ENCODE results near the gene DDX20.

DDX20 gene

GRCh38 chr1:111812306-111812705 is 56.6 kb downstream of the DDX20 start:
- no peaks in the 10 kb centered on the region for H3K4me1 ChIP-seq (ENCODE audit: insufficient read depth, insufficient read length)
- H3K27me3 ChIP-seq (ENCODE audit: insufficient read depth, insufficient read length), result no peaks in the 10 kb centered on the region
- no peak overlapping the region for H3K4me3 ChIP-seq (ENCODE audit: insufficient read length, low read depth)
- no peaks in the 10 kb centered on the region for H3K36me3 ChIP-seq (ENCODE audit: insufficient read depth, insufficient read length, low read length)
- TF ChIP-seq SUZ12 (IDR thresholded peaks at IDR 0.05; ENCODE audit: extremely low read depth, insufficient read depth, insufficient read length) (no peak), ZNF274 (IDR thresholded peaks at IDR 0.05; ENCODE audit: low read depth, low read length) (no peak), YY1 (IDR thresholded peaks at IDR 0.05; ENCODE audit: insufficient read depth, insufficient read length) (no peak)
- DNase-seq (ENCODE audit: low read depth, low spot score), result no peak
- no peaks in the 10 kb centered on the region for H3K9me3 ChIP-seq (ENCODE audit: insufficient read depth, low read length)
- no peak overlapping the region for H3K9ac ChIP-seq (ENCODE audit: insufficient read length, low read depth)

DNA sequence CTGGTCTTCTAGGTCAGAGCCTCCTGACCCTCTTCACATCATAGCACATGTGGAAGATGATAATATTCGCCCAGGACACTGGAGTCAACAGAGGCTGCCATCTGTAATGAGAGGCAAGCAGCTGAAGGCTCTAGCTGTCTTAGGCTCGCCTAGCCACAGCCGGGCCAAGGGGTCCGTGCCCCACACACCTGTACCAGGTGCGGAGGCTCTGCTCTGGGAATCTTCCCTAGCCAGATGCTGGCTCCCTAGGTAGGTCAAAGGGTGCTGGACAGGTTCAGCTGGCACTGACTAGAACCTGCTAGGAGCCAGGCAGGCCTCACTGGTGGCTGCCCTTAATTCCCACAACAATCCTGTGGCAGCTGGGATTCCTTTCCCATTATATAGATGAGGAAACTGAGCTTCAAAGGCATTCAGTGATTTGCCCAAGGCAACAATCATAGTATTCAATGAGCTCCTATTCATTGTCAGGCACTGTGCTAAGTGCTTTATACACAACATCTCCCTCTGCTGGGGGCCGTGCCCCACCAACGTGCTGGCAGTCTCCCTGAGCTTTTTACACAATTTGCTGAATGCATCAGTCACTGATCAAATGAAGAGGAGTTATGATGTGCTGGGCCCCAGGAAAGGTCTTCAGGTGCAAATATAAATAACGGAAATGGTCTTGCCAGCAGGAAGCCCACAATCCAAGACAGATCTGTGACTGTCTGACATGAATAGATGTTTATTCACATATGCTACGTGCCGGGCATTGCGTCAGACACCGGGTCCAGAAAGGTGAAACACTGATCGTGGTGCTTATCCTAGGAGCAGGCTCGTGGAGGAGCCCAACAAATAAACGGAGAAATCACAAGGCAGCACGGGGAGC is 58.0 kb downstream of the DDX20 start:
- Histone ChIP-seq H3K9ac (ENCODE audit: insufficient read length, low read depth) (no peak overlapping the region), H3K36me3 (ENCODE audit: insufficient read depth, insufficient read length, low read length) (no peaks in the 10 kb centered on the region), H3K4me3 (ENCODE audit: insufficient read length, low read depth) (no peak overlapping the region), H3K4me1 (ENCODE audit: insufficient read depth, insufficient read length) (no peaks in the 10 kb centered on the region), H3K9me3 (ENCODE audit: insufficient read depth, low read length) (no peaks in the 10 kb centered on the region), H3K27me3 (ENCODE audit: insufficient read depth, insufficient read length) (no peaks in the 10 kb centered on the region)
- DNase-seq (ENCODE audit: low read depth, low spot score), result no peak
- TF ChIP-seq ZNF274 (IDR thresholded peaks at IDR 0.05; ENCODE audit: low read depth, low read length), result no peak
- TF ChIP-seq YY1 (IDR thresholded peaks at IDR 0.05; ENCODE audit: insufficient read depth, insufficient read length), result no peak
- no peak for TF ChIP-seq SUZ12 (IDR thresholded peaks at IDR 0.05; ENCODE audit: extremely low read depth, insufficient read depth, insufficient read length)

- no peak for DNase-seq (ENCODE audit: low read depth, low spot score)
- no peaks in the 10 kb centered on the region for H3K36me3 ChIP-seq (ENCODE audit: insufficient read depth, insufficient read length, low read length)
- H3K27me3 ChIP-seq (ENCODE audit: insufficient read depth, insufficient read length), result no peaks in the 10 kb centered on the region
- no peak overlapping the region for H3K4me3 ChIP-seq (ENCODE audit: insufficient read length, low read depth)
- no peak overlapping the region for H3K9ac ChIP-seq (ENCODE audit: insufficient read length, low read depth)
- no peaks in the 10 kb centered on the region for H3K4me1 ChIP-seq (ENCODE audit: insufficient read depth, insufficient read length)
- H3K9me3 ChIP-seq (ENCODE audit: insufficient read depth, low read length), result no peaks in the 10 kb centered on the region
- TF ChIP-seq YY1 (IDR thresholded peaks at IDR 0.05; ENCODE audit: insufficient read depth, insufficient read length) (no peak), SUZ12 (IDR thresholded peaks at IDR 0.05; ENCODE audit: extremely low read depth, insufficient read depth, insufficient read length) (no peak), ZNF274 (IDR thresholded peaks at IDR 0.05; ENCODE audit: low read depth, low read length) (no peak)
These were observed 58.6 kb downstream of the DDX20 start for GRCh38 chr1:111814305-111814628.

- Histone ChIP-seq H3K4me1 (ENCODE audit: insufficient read depth, insufficient read length) (no peaks in the 10 kb centered on the region), H3K36me3 (ENCODE audit: insufficient read depth, insufficient read length, low read length) (no peaks in the 10 kb centered on the region), H3K27me3 (ENCODE audit: insufficient read depth, insufficient read length) (no peaks in the 10 kb centered on the region), H3K9ac (ENCODE audit: insufficient read length, low read depth) (no peak overlapping the region), H3K4me3 (ENCODE audit: insufficient read length, low read depth) (no peak overlapping the region), H3K9me3 (ENCODE audit: insufficient read depth, low read length) (no peaks in the 10 kb centered on the region)
- no peak for TF ChIP-seq SUZ12 (IDR thresholded peaks at IDR 0.05; ENCODE audit: extremely low read depth, insufficient read depth, insufficient read length)
- DNase-seq (ENCODE audit: low read depth, low spot score), result no peak
These were observed 58.9 kb downstream of the DDX20 start for GRCh38 chr1:111814642-111815041.

All from NT2/D1 (cell line).